ENCODE data around the gene RBP5.

The RBP5 gene

GRCh38 chr12:7106082-7106481 lies 22.6 kb downstream of the RBP5 start:
- no peak overlapping the region for H3K27ac ChIP-seq
- TF ChIP-seq CTCF (conservative IDR thresholded peaks at IDR 0.05): no peak

GRCh38 chr12:7103837-7104584 lies 24.7 kb downstream of the RBP5 start:
- TF ChIP-seq CTCF (conservative IDR thresholded peaks at IDR 0.05): no peak

GRCh38 chr12:7102582-7102981 lies 26.1 kb downstream of the RBP5 start:
- TF ChIP-seq CTCF (conservative IDR thresholded peaks at IDR 0.05): no peak
- no peak overlapping the region for H3K27ac ChIP-seq

More at GRCh38 chr12:7103837-7104584, 24.7 kb downstream of the RBP5 start:
- no peak overlapping the region for H3K27ac ChIP-seq

- no peak for TF ChIP-seq CTCF (conservative IDR thresholded peaks at IDR 0.05)
- no peak overlapping the region for H3K27ac ChIP-seq
Measured at GRCh38 chr12:7101694-7102131, 27.0 kb downstream of the RBP5 start.

- TF ChIP-seq CTCF (conservative IDR thresholded peaks at IDR 0.05): no peak
- H3K27ac ChIP-seq: no peak overlapping the region
Measured at GRCh38 chr12:7101047-7101693, 27.5 kb downstream of the RBP5 start.

- no peak overlapping the region for H3K27ac ChIP-seq
- no peak for TF ChIP-seq CTCF (conservative IDR thresholded peaks at IDR 0.05)
Measured at GRCh38 chr12:7100239-7100638, 28.4 kb downstream of the RBP5 start.

- no peak overlapping the region for H3K27ac ChIP-seq
- TF ChIP-seq CTCF (conservative IDR thresholded peaks at IDR 0.05): no peak
Measured at GRCh38 chr12:7099290-7099996, 29.2 kb downstream of the RBP5 start.
